GM23248 (cell line): ENCODE measurements around the gene MYO15A.

Source experiments
- EZH2 ChIP-seq: fragments of 200-600 bp; sonication (generic); IDR thresholded peaks from 2 replicates; pipeline ENCODE4 v1.6.1; 2018; ENCODE audit warnings: antibody characterized with exemption, mild to moderate bottlenecking; ENCODE audit not compliant: insufficient read depth, poor library complexity, severe bottlenecking
- EZH2phosphoT487 ChIP-seq: fragments of 200-600 bp; sonication (generic); IDR thresholded peaks from 2 replicates; pipeline ENCODE4 v1.6.1; 2018; ENCODE audit warnings: antibody characterized with exemption, moderate library complexity, mild to moderate bottlenecking, low read depth; ENCODE audit not compliant: insufficient read depth

DNA sequence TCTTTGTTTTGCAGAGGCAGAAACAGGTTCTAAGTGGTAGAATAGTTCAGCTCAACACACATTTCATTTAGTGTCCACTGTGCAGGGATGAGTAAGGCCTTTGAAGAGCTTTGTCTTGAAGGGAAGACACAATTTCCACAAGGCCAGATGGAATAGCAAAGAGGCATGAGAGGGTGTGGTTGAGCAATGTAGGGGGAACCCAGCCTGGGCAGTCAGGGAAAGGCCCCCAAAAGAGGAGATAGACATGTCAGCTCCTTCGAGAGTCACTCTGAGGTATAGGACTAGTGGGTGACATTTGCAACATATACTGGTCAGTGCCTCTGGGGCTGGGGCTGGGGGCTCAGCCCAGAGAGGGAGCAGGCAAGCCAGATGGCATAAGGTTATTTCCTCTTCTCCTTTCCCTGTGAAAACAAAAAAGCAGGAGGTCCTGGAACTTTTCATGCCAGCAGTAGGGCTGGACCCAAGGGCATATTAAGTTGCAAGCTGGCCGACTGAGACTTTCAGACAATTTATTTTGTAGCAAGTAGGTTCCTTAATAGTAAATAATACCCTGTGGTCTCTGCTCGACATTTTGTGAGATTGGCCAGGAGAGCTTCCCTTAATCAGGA is 82.2 kb downstream of the MYO15A start:
- no peak for TF ChIP-seq EZH2
- TF ChIP-seq EZH2phosphoT487: no peak
